ENCODE data around the gene RAB38.

The RAB38 gene

DNA sequence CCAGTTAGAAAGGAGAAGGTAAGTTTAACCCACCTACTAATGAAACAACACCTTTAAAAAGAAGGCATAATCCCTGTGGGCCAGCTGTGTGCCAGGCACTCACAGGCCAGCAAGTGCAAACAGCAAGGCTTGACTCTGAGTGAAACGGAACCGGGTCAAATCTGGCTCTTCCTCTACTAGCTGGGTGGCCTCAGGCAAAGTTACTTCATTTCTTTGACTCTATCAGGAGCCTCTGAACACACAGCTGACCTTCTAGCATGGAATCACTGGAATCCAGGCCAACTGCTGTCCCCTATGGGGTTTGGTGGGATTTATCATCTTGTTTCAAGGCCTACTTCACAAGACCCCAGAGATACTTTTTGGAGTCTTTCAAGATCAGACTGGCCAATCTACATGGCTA is 3.3 kb downstream of the RAB38 start:
- H3K4me3 ChIP-seq (ENCODE audit: low read depth, low read length) = no peak overlapping the region
- no peak for TF ChIP-seq CTCF (IDR thresholded peaks at IDR 0.05; ENCODE audit: borderline replicate concordance, insufficient read depth, low read depth, low read length)

- no peak overlapping the region for H3K4me3 ChIP-seq (ENCODE audit: low read depth, low read length)
- no peak for TF ChIP-seq CTCF (IDR thresholded peaks at IDR 0.05; ENCODE audit: borderline replicate concordance, insufficient read depth, low read depth, low read length)
Measured at GRCh38 chr11:88170673-88171072, 4.6 kb downstream of the RAB38 start.

DNA sequence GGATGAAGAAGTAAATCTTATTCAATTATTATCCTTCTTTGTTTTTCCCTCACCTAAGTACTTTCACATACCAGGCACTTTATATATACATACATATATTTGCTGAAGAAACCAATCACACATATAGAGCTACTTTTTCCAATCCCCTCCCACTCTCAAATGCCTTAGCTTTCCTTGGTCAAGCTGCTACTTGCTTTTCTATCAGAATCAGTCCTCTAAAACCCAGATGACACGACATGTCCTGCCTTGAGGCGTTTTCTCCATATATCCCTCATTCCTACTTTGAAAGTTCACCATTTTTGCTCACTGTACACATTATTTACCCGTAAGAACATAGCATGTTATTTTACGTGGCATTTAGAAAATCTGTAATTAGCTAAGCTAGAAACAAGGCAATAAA is 5.4 kb downstream of the RAB38 start:
- no peak overlapping the region for H3K4me3 ChIP-seq (ENCODE audit: low read depth, low read length)
- TF ChIP-seq CTCF (IDR thresholded peaks at IDR 0.05; ENCODE audit: borderline replicate concordance, insufficient read depth, low read depth, low read length) = no peak

- TF ChIP-seq CTCF (IDR thresholded peaks at IDR 0.05; ENCODE audit: borderline replicate concordance, insufficient read depth, low read depth, low read length) = no peak
- no peak overlapping the region for H3K4me3 ChIP-seq (ENCODE audit: low read depth, low read length)
Measured at GRCh38 chr11:88169471-88169870, 5.8 kb downstream of the RAB38 start.

DNA sequence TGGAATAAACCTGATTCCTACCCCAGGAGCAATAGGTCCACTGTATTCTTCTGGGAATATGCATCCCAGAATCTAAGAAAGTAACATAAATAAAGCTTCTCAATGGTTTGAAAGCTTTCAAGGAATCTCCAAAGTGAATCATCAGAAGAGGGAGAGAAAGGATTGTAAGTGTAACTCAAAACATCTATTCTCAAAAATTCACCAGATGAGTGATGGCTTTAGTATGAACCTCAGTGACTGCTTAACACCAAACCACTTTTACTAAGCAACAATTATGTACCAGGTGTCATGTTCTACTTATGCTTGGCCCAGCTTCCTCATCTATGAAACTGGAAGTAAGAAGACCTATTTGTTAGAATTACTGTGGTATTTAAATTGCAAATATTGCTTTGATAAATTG is 7.4 kb downstream of the RAB38 start:
- no peak for TF ChIP-seq CTCF (IDR thresholded peaks at IDR 0.05; ENCODE audit: borderline replicate concordance, insufficient read depth, low read depth, low read length)
- no peak overlapping the region for H3K4me3 ChIP-seq (ENCODE audit: low read depth, low read length)

DNA sequence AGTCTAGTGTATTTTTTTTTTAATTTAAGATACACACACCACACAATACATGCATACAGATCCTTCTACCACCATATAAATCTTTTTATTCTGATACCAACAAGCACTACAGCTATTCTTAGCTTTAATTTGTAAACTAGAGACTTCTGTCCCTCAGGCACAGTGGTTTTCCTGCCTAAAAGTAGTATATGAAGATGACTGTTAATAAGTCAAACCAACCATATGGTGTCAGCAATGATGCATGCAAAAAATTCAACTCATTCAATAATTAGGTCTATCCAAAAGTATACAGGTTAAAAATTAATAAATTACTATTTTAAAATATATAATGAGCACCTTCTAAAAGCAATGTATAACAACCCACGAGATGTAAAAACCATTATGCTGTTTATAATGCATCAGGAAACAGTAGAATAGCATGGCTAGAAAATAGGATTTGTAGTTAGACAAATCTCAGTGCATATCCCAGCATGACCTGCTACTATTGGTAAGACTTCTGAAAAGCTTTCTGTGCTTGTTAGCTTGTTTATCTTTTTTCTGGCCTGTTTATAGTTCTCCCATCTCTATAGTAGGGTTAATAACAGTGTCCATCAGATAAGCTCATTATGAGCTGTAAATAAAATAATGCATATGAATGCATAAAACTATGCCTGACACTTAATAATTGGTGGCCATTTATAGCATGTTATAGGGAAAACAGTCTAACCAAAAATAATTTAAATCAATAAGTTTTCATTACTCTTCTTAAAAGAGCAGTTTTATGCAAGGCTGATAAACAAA is 10.2 kb downstream of the RAB38 start:
- no peak for TF ChIP-seq CTCF (IDR thresholded peaks at IDR 0.05; ENCODE audit: borderline replicate concordance, insufficient read depth, low read depth, low read length)
- H3K4me3 ChIP-seq (ENCODE audit: low read depth, low read length) = no peak overlapping the region

- no peak for TF ChIP-seq CTCF (IDR thresholded peaks at IDR 0.05; ENCODE audit: borderline replicate concordance, insufficient read depth, low read depth, low read length)
- H3K4me3 ChIP-seq (ENCODE audit: low read depth, low read length) = no peak overlapping the region
Measured at GRCh38 chr11:88164320-88164719, 10.9 kb downstream of the RAB38 start.

Measured in GM12875 (cell line).